HEK293 (cell line): Measurements from ENCODE around the gene ACAD11.

Source experiments
- CTCF ChIA-PET: fragments of 350-600 bp; formaldehyde crosslinking; extraction: SDS; loops from one replicate; lab custom pipeline; 2021; ENCODE audit warnings: antibody characterized with exemption; lab: Yijun Ruan, JAX
- POLR2A ChIA-PET: fragments of 300-600 bp; formaldehyde crosslinking; extraction: SDS; loops from one replicate; lab custom pipeline; 2020; ENCODE audit warnings: antibody characterized with exemption, inconsistent platforms; lab: Yijun Ruan, JAX
- H3K27ac ChIP-seq: fragments of 200-500 bp; sonication (Bioruptor generic); 2 replicates; pipeline ENCODE4 v1.5.1; 2014; ENCODE audit warnings: low read depth, low read length, control low read depth, inconsistent platforms; ENCODE audit errors: extremely low read depth
- H3K36me3 ChIP-seq, 2 experiments: fragments of 200-500 bp in 1 of 2; sonication (Bioruptor generic) in 1 of 2; 1 replicate in 1 of 2; 2 replicates in 1 of 2; pipeline ENCODE4 v1.5.1; 2014 to 2017; ENCODE audit warnings: inconsistent platforms in 2 of 2, low read length in 2 of 2; ENCODE audit not compliant: control insufficient read depth in 2 of 2, insufficient read depth in 1 of 2
- H3K4me1 ChIP-seq: fragments of 200-500 bp; sonication (Bioruptor generic); 2 replicates; pipeline ENCODE4 v1.5.1; 2014; ENCODE audit warnings: mild to moderate bottlenecking, low read length, inconsistent platforms; ENCODE audit not compliant: control insufficient read depth, insufficient read depth
- H3K4me3 ChIP-seq: 2 replicates; pipeline ENCODE4 v1.5.1; 2011; ENCODE audit warnings: low read depth, mild to moderate bottlenecking, control low read depth, low read length, moderate library complexity
- H3K9me3 ChIP-seq: fragments of 200-500 bp; sonication (Bioruptor generic); 2 replicates; pipeline ENCODE4 v1.5.1; 2014; ENCODE audit warnings: low read depth, low read length, inconsistent platforms; ENCODE audit not compliant: control insufficient read depth, insufficient read depth
- BCL11B ChIP-seq: fragments of 450-650 bp; formaldehyde crosslinking; IDR thresholded peaks from 2 replicates; pipeline ENCODE4 v1.5.1; 2016; ENCODE audit warnings: low read depth, missing biosample characterization, missing genetic modification characterization
- GLI2 ChIP-seq: fragments of 450-650 bp; formaldehyde crosslinking; IDR thresholded peaks from 2 replicates; pipeline ENCODE4; 2017; ENCODE audit warnings: missing biosample characterization, missing genetic modification characterization, low read depth, borderline replicate concordance
- IKZF3 ChIP-seq: fragments of 450-650 bp; IDR thresholded peaks from 2 replicates; pipeline ENCODE4 v1.5.0; 2018; ENCODE audit warnings: missing biosample characterization, mild to moderate bottlenecking, missing genetic modification characterization, moderate library complexity
- YY1 ChIP-seq: fragments of 450-650 bp; formaldehyde crosslinking; IDR thresholded peaks from 2 replicates; pipeline ENCODE4 v1.5.1; 2018; ENCODE audit warnings: missing biosample characterization, missing genetic modification characterization
- YY2 ChIP-seq: fragments of 450-650 bp; formaldehyde crosslinking; IDR thresholded peaks from 2 replicates; pipeline ENCODE4 v1.5.1; 2016; ENCODE audit warnings: missing biosample characterization, missing genetic modification characterization
- ZBTB48 ChIP-seq: fragments of 450-650 bp; formaldehyde crosslinking; IDR thresholded peaks from 2 replicates; pipeline ENCODE4 v1.5.1; 2016; ENCODE audit warnings: missing biosample characterization, missing genetic modification characterization
- ZFP3 ChIP-seq: fragments of 450-650 bp; formaldehyde crosslinking; IDR thresholded peaks from 2 replicates; pipeline ENCODE4 v1.5.1; 2016; ENCODE audit warnings: low read depth, missing biosample characterization, missing genetic modification characterization
- ZNF221 ChIP-seq: fragments of 450-650 bp; formaldehyde crosslinking; IDR thresholded peaks from 2 replicates; pipeline ENCODE4 v1.5.1; 2017; ENCODE audit warnings: missing biosample characterization, missing genetic modification characterization, borderline replicate concordance
- ZNF239 ChIP-seq: fragments of 450-650 bp; formaldehyde crosslinking; IDR thresholded peaks from 2 replicates; pipeline ENCODE4 v1.5.1; 2016; ENCODE audit warnings: missing biosample characterization, missing genetic modification characterization
- ZNF302 ChIP-seq: fragments of 450-650 bp; formaldehyde crosslinking; IDR thresholded peaks from 2 replicates; pipeline ENCODE4 v1.5.1; 2016; ENCODE audit warnings: missing biosample characterization, missing genetic modification characterization, low read depth
- ZNF398 ChIP-seq: fragments of 450-650 bp; formaldehyde crosslinking; IDR thresholded peaks from 2 replicates; pipeline ENCODE4 v1.5.1; 2017; ENCODE audit warnings: missing biosample characterization, missing genetic modification characterization
- ZNF518A ChIP-seq: fragments of 450-650 bp; formaldehyde crosslinking; conservative IDR thresholded peaks from 2 replicates; pipeline ENCODE4 v1.5.1; 2016; ENCODE audit warnings: low read depth, missing biosample characterization, missing genetic modification characterization
- ZNF521 ChIP-seq: fragments of 450-650 bp; formaldehyde crosslinking; IDR thresholded peaks from 2 replicates; pipeline ENCODE4 v1.5.1; 2017; ENCODE audit warnings: missing biosample characterization, mild to moderate bottlenecking, missing genetic modification characterization
- ZNF626 ChIP-seq: fragments of 450-650 bp; sonication (Bioruptor Pico); formaldehyde crosslinking; IDR thresholded peaks from 2 replicates; pipeline ENCODE4 v1.5.1; 2018; ENCODE audit warnings: missing biosample characterization, missing genetic modification characterization, inconsistent platforms
- ZNF677 ChIP-seq: fragments of 450-650 bp; IDR thresholded peaks from 2 replicates; pipeline ENCODE4 v1.5.0; 2018; ENCODE audit warnings: missing biosample characterization, mild to moderate bottlenecking, missing genetic modification characterization, moderate library complexity
- ZNF830 ChIP-seq: fragments of 450-650 bp; IDR thresholded peaks from 2 replicates; pipeline ENCODE4 v1.5.0; 2018; ENCODE audit warnings: missing biosample characterization, missing genetic modification characterization, low read depth, mild to moderate bottlenecking, moderate library complexity
- ZNF843 ChIP-seq: fragments of 450-650 bp; formaldehyde crosslinking; IDR thresholded peaks from 2 replicates; pipeline ENCODE4 v1.5.1; 2016; ENCODE audit warnings: missing biosample characterization, missing genetic modification characterization
- TF ChIP-seq, protein P1 (sequence below): fragments of 450-650 bp; formaldehyde crosslinking; IDR thresholded peaks from 2 replicates; pipeline ENCODE4 v1.5.1; 2017; ENCODE audit warnings: missing biosample characterization, missing genetic modification characterization

The ACAD11 gene

GRCh38 chr3:132623646-132624045 is 36.0 kb downstream of the ACAD11 start:
- Histone ChIP-seq H3K4me3 (no peak overlapping the region), H3K9me3 (no peaks in the 10 kb centered on the region), H3K36me3 (peaks cover 5 to 36% of the 10 kb centered on the region in 2 experiments; a peak in 2 of 3 replicates), H3K4me1 (no peaks in the 10 kb centered on the region), H3K27ac (no peak overlapping the region)
- CTCF ChIA-PET, result no interaction called here
- TF ChIP-seq ZNF521 (tag by site-specific recombination), result no peak
- no peak for TF ChIP-seq IKZF3
- no peak for TF ChIP-seq ZNF830 (tag by site-specific recombination)
- POLR2A ChIA-PET, result no interaction called here

- TF ChIP-seq ZNF843 (tag by site-specific recombination) (no peak), ZNF518A (tag by site-specific recombination) (no peak), ZNF221 (no peak), GLI2 (no peak), ZNF677 (tag by site-specific recombination) (no peak), YY2 (tag by site-specific recombination) (no peak), YY1 (tag by site-specific recombination) (no peak), ZBTB48 (tag by site-specific recombination) (no peak), ZNF239 (tag by site-specific recombination) (no peak), ZNF626 (tag by site-specific recombination) (no peak)
- ChIA-PET POLR2A (no interaction called here), CTCF (no interaction called here)
- no peaks in the 10 kb centered on the region for H3K4me1 ChIP-seq
- no peak overlapping the region for H3K4me3 ChIP-seq
- no peaks in the 10 kb centered on the region for H3K9me3 ChIP-seq
- peaks cover 5 to 30% of the 10 kb centered on the region in 2 experiments; a peak in 2 of 3 replicates for H3K36me3 ChIP-seq
- no peak overlapping the region for H3K27ac ChIP-seq
Measured at GRCh38 chr3:132622761-132623160, 36.8 kb downstream of the ACAD11 start.

- H3K4me3 ChIP-seq, result no peak overlapping the region
- POLR2A ChIA-PET, result no interaction called here
- H3K27ac ChIP-seq, result no peak overlapping the region
- H3K4me1 ChIP-seq, result no peaks in the 10 kb centered on the region
- H3K36me3 ChIP-seq, result peaks cover 5 to 29% of the 10 kb centered on the region in 2 experiments; a peak in 2 of 3 replicates
- TF ChIP-seq ZNF302 (tag by site-specific recombination) (no peak), BCL11B (tag by site-specific recombination) (no peak), ZFP3 (tag by site-specific recombination) (no peak), ZNF398 (tag by site-specific recombination) (no peak)
- TF ChIP-seq, protein P1, sequence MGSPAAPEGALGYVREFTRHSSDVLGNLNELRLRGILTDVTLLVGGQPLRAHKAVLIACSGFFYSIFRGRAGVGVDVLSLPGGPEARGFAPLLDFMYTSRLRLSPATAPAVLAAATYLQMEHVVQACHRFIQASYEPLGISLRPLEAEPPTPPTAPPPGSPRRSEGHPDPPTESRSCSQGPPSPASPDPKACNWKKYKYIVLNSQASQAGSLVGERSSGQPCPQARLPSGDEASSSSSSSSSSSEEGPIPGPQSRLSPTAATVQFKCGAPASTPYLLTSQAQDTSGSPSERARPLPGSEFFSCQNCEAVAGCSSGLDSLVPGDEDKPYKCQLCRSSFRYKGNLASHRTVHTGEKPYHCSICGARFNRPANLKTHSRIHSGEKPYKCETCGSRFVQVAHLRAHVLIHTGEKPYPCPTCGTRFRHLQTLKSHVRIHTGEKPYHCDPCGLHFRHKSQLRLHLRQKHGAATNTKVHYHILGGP (tag by site-specific recombination), result no peak
- TF ChIP-seq, all 188 proteins: peak for 0
- no peaks in the 10 kb centered on the region for H3K9me3 ChIP-seq
- CTCF ChIA-PET, result no interaction called here
Measured at GRCh38 chr3:132622148-132622547, 37.5 kb downstream of the ACAD11 start.
